Lower leg skin (tissue), 4 donors: Measurements from ENCODE around the gene TOMM34. TPM values are rescaled to one million over a fixed set of nuclear protein-coding genes. Genes with fewer than 3 reads are reported as not detected.

Experiments
- DNase-seq, 2 donors: peaks; one replicate each; pipeline ENCODE4 v3.0.0-alpha.2; 2019; ENCODE audit warnings: low spot score in 2 of 2
- H3K4me3 ChIP-seq: fragments of 200-600 bp; sonication (generic); 2 replicates; pipeline ENCODE4 v1.5.1; 2017; ENCODE audit warnings: mild to moderate bottlenecking, low read depth; ENCODE audit not compliant: poor library complexity, severe bottlenecking
- POLR2A ChIP-seq, 2 donors: fragments of 450-650 bp; IDR thresholded peaks; one replicate each; pipeline ENCODE4 v1.6.1; 2016 to 2017; ENCODE audit warnings: antibody characterized with exemption in 2 of 2, mild to moderate bottlenecking in 1 of 2, moderate library complexity in 1 of 2
- WGBS, 2 donors: methylation state at CpG; one replicate each; pipeline ENCODE4 v1.1.5; 2018; 5-methylcytosine and 5-hydroxymethylcytosine counted together
- intact Hi-C: fragments of 100-400 bp; cut with DNase I; formaldehyde crosslinking; loops from one replicate; pipeline ENCODE4 v1.15.0; 2023; ENCODE audit warnings: low total_unique reads
- total RNA-seq, 4 donors: library from RNA; depleted of rRNA; stranded (reverse); fragments of >200 nt; gene quantifications; one replicate each; pipeline ENCODE4 v1.1.0, GENCODE V29; 2016
- TF ChIP-seq, protein P1 (sequence below), 3 donors: fragments of 450-650 bp; IDR thresholded peaks; one replicate each; pipeline ENCODE4 v1.5.1; 2016; ENCODE audit warnings: antibody characterized with exemption in 3 of 3, mild to moderate bottlenecking in 3 of 3, moderate library complexity in 2 of 3

TOMM34 gene
- total RNA-seq, 4 donors from 2014 or later: 9.8 to 19.5 (median 12.4) TPM

DNA sequence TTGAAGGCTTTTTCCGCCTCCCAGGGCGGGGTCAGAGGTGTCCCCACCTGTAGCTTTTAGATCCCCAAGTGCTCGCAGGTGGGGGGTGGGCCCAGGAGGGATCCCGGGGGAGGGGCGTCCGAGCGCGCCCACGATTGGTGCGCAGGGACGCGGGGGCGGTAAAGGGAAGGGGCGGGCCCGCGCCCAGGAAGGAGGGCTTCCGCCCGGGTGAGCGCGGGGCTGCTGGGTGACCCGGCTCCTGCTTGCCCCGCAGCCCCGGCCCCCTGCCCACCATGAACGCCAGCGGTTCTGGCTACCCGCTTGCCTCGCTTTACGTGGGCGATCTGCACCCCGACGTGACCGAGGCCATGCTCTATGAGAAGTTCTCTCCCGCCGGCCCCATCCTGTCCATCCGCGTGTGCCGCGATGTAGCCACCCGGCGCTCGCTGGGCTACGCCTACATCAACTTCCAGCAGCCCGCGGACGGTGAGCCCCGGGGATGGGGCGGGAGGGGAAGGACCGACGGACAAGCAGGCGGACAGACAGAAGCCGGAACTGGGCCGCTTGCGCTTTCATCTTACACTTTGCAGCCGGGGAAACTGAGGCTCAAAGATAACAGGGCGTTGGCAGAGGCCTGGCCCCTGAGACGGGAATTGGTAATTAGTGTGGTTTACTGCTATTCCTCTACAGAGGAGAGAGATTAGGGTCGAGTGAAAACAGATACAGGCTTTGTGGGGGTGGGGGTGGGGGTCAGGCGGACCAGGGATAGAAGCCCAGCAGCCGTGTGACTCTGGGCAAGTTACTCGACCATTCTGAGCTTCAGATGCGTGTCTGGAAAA lies 50.1 kb downstream of the TOMM34 start, which contains the start of gene PABPC1L:
Gene PABPC1L (plus strand): TSS at position 189 of the 818 bp plus-strand sequence. CDS start 84 bp downstream, at position 273.
- intact Hi-C loops: loop anchor here (5.0 kb wide), 1 partner anchor 1452 kb away; no protein-coding TSS in a partner anchor
- DNase-seq: peak; percentile 30 to 87
- peak within 1 kb of the TSS; percentile 52 for H3K4me3 ChIP-seq
- no peak for TF ChIP-seq POLR2A (IDR thresholded peaks at IDR 0.05)
- TF ChIP-seq, protein P1, sequence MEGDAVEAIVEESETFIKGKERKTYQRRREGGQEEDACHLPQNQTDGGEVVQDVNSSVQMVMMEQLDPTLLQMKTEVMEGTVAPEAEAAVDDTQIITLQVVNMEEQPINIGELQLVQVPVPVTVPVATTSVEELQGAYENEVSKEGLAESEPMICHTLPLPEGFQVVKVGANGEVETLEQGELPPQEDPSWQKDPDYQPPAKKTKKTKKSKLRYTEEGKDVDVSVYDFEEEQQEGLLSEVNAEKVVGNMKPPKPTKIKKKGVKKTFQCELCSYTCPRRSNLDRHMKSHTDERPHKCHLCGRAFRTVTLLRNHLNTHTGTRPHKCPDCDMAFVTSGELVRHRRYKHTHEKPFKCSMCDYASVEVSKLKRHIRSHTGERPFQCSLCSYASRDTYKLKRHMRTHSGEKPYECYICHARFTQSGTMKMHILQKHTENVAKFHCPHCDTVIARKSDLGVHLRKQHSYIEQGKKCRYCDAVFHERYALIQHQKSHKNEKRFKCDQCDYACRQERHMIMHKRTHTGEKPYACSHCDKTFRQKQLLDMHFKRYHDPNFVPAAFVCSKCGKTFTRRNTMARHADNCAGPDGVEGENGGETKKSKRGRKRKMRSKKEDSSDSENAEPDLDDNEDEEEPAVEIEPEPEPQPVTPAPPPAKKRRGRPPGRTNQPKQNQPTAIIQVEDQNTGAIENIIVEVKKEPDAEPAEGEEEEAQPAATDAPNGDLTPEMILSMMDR (IDR thresholded peaks at IDR 0.05): no peak
- WGBS, 2 donors: 1 to 2% methylated on average over 27 to 61 of the region's 61 CpGs

GRCh38 chr20:44908987-44909871 lies 51.0 kb downstream of the TOMM34 start:
- TF ChIP-seq, protein P1 (IDR thresholded peaks at IDR 0.05): no peak
- TF ChIP-seq POLR2A (IDR thresholded peaks at IDR 0.05): no peak
- 32 to 34% methylated on average over 14 of the region's 14 CpGs for WGBS, 2 donors
- intact Hi-C loops: loop anchor here (5.0 kb wide), 1 partner anchor 1453 kb away; no protein-coding TSS in a partner anchor
- peak overlapping the region; percentile 52 for H3K4me3 ChIP-seq
- no peak for DNase-seq

- TF ChIP-seq, protein P1 (IDR thresholded peaks at IDR 0.05): no peak
- TF ChIP-seq POLR2A (IDR thresholded peaks at IDR 0.05): no peak
- intact Hi-C loops: no loop called here
- no peak overlapping the region for H3K4me3 ChIP-seq
- WGBS, 2 donors: 77 to 80% methylated on average over 5 of the region's 5 CpGs
- DNase-seq: no peak
These were observed 55.8 kb downstream of the TOMM34 start for GRCh38 chr20:44904377-44904776.

GRCh38 chr20:44901974-44902373 lies 58.2 kb downstream of the TOMM34 start:
- intact Hi-C loops: no loop called here
- TF ChIP-seq, protein P1 (IDR thresholded peaks at IDR 0.05): no peak
- TF ChIP-seq POLR2A (IDR thresholded peaks at IDR 0.05): no peak
- H3K4me3 ChIP-seq: no peak overlapping the region
- 76 to 80% methylated on average over 2 of the region's 2 CpGs for WGBS, 2 donors
- DNase-seq: no peak

DNA sequence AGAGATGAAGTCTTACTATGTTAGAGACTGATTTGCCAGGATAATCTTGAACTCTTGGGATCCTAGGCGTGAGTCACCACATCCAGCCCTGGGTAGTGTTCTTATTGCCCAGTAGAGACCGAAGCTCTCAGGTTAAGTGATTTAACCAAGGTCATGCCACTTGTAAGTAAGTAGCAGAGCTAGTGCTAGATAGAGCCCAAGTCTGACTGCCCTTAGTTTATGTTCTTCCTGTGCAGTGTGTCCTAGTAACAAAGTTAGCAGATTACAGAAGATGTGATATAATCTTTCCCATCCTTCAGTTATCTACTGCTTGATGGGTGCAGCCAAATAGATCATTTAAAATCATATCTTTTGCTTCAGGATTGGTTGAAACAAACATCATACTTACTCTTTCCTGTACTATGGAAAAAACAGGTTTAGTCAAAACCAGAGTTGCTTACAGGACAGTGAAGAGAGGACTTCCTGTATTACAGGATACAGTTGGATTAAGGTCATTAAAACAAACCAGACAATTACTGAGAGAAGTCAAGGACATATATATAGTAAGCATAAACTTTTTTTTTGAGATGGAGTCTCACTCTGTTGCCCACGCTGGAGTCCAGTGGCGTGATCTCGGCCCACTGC lies 59.9 kb downstream of the TOMM34 start:
- intact Hi-C loops: no loop called here
- H3K4me3 ChIP-seq: no peak overlapping the region
- 85 to 93% methylated on average over 5 of the region's 5 CpGs for WGBS, 2 donors
- no peak for DNase-seq
- TF ChIP-seq, protein P1 (IDR thresholded peaks at IDR 0.05): no peak
- no peak for TF ChIP-seq POLR2A (IDR thresholded peaks at IDR 0.05)
